K562 (cell line): ENCODE results near the gene COL11A2. TPM values are rescaled to one million over a fixed set of nuclear protein-coding genes. Genes with fewer than 3 reads are reported as not detected.

Experiments used
- BHLHE40 ChIP-seq: IDR thresholded peaks from 2 replicates; pipeline ENCODE4 v1.6.1; 2011; ENCODE audit warnings: low read length, improper control_type of control experiment
- EGR1 ChIP-seq: fragments of 450-650 bp; conservative IDR thresholded peaks from 2 replicates; pipeline ENCODE4 v1.6.1; 2017; ENCODE audit warnings: mild to moderate bottlenecking
- GABPB2 ChIP-seq: fragments of 250-450 bp; sonication (Bioruptor Pico); conservative IDR thresholded peaks from 2 replicates; pipeline ENCODE4 v1.5.1; 2021; ENCODE audit warnings: mild to moderate bottlenecking
- HBP1 ChIP-seq: fragments of 450-650 bp; formaldehyde crosslinking; IDR thresholded peaks from 2 replicates; pipeline ENCODE4 v1.4.0; 2022; ENCODE audit warnings: missing genetic modification characterization
- HDAC2 ChIP-seq: fragments of 450-650 bp; IDR thresholded peaks from 2 replicates; pipeline ENCODE4 v1.6.1; 2016; ENCODE audit warnings: mild to moderate bottlenecking
- LEF1 ChIP-seq: fragments of 450-650 bp; IDR thresholded peaks from 2 replicates; pipeline ENCODE4 v1.6.1; 2016; ENCODE audit warnings: mild to moderate bottlenecking
- NKRF ChIP-seq: fragments of 450-650 bp; IDR thresholded peaks from 2 replicates; pipeline ENCODE4 v1.6.1; 2016; ENCODE audit warnings: borderline replicate concordance
- PCBP1 ChIP-seq: fragments of 200-400 bp; formaldehyde crosslinking; IDR thresholded peaks from 2 replicates; pipeline ENCODE4 v1.6.1; 2018; ENCODE audit warnings: mild to moderate bottlenecking, low read depth, low read length; ENCODE audit not compliant: poor library complexity, severe bottlenecking
- POLR2A ChIP-seq: fragments of 450-650 bp; conservative IDR thresholded peaks from 2 replicates; pipeline ENCODE4 v1.6.1; 2016
- RB1 ChIP-seq: fragments of 450-650 bp; IDR thresholded peaks from 2 replicates; pipeline ENCODE4 v1.6.1; 2017; ENCODE audit warnings: low read depth, mild to moderate bottlenecking
- SFPQ ChIP-seq: fragments of 200-400 bp; formaldehyde crosslinking; IDR thresholded peaks from 2 replicates; pipeline ENCODE4 v1.6.1; 2017; ENCODE audit warnings: mild to moderate bottlenecking, low read depth, low read length, moderate library complexity
- SRF ChIP-seq, 2 experiments: fragments of 250-450, 450-650 bp in 1 of 2; sonication (Bioruptor Pico) in 1 of 2; sonication (generic) in 1 of 2; formaldehyde crosslinking; IDR thresholded peaks; 2 replicates each; pipeline versions ENCODE4 v1.5.0 to v1.5.1; 2020 to 2022; ENCODE audit warnings: mild to moderate bottlenecking in 1 of 2, missing genetic modification reagents in 1 of 2
- STAG1 ChIP-seq: sonication (generic); formaldehyde crosslinking; IDR thresholded peaks from 2 replicates; pipeline ENCODE4 v1.5.0; 2020; ENCODE audit warnings: missing genetic modification reagents, borderline replicate concordance
- TBL1XR1 ChIP-seq, 2 experiments: IDR thresholded peaks; 2 replicates each; pipeline ENCODE4 v1.6.1; 2012; ENCODE audit warnings: improper control_type of control experiment in 2 of 2, low read length in 2 of 2, mild to moderate bottlenecking in 1 of 2
- ZBTB9 ChIP-seq: fragments of 450-650 bp; formaldehyde crosslinking; IDR thresholded peaks from 2 replicates; pipeline ENCODE4 v1.4.0; 2020; ENCODE audit warnings: mild to moderate bottlenecking, moderate library complexity
- ZNF175 ChIP-seq: fragments of 200-800 bp; sonication (Bioruptor generic); IDR thresholded peaks from 2 replicates; pipeline ENCODE4 v1.6.1; 2016; ENCODE audit warnings: low read depth, mild to moderate bottlenecking, missing genetic modification characterization, missing compliant biosample characterization
- ZNF511 ChIP-seq: sonication (generic); formaldehyde crosslinking; IDR thresholded peaks from 2 replicates; pipeline ENCODE4 v1.8.0; 2022; ENCODE audit warnings: mild to moderate bottlenecking, missing genetic modification reagents
- ZNF644 ChIP-seq: fragments of 200-800 bp; sonication (Bioruptor generic); IDR thresholded peaks from 2 replicates; pipeline ENCODE4 v1.6.1; 2016; ENCODE audit warnings: low read depth, missing genetic modification characterization, missing compliant biosample characterization
- ZNF79 ChIP-seq: fragments of 250-450 bp; sonication (Bioruptor Pico); IDR thresholded peaks from 2 replicates; pipeline ENCODE4 v1.4.0; 2020; ENCODE audit warnings: low read depth, mild to moderate bottlenecking, moderate library complexity
- polyA plus RNA-seq, 8 experiments: library from polyadenylated mRNA; depleted of rRNA in 4 of 8; stranded (reverse) in 5 of 8; unstranded in 3 of 8; fragments of >200 nt; fragmentation: Nextera tagmentation in 2 of 8; fragmentation: Illumina TruSeq in 1 of 8; extraction: Ambion mirVana in 2 of 8; extraction: Trizol in 1 of 8; gene quantifications; 2 replicates each; pipeline versions ENCODE4 v1.2.1 to v1.2.3, GENCODE V29; 2011 to 2014; ENCODE audit warnings: inconsistent platforms in 1 of 8, missing spikeins in 1 of 8
- total RNA-seq, 7 experiments: library from RNA; depleted of rRNA in 6 of 7; stranded (reverse); fragments of >200 nt in 6 of 7; fragmentation: Illumina TruSeq in 2 of 7; extraction: Trizol in 2 of 7; gene quantifications; 2 replicates each; pipeline versions ENCODE4 v1.2.1 to v1.2.3, GENCODE V29; 2011 to 2021; ENCODE audit warnings: low replicate concordance in 1 of 7

Gene COL11A2
- total and polyA plus RNA-seq, 9 of the 15 experiments (the other 6 are each of a cell fraction or from before 2014, with no cell fraction given) = 0.04 to 0.35 (median 0.09) TPM; not detected in 1

- TF ChIP-seq PCBP1 (peak; percentile 71), HDAC2 (0 out of 2 replicates have a peak, but pooled peaks have one; percentile 31), ZNF79 (CRISPR knock-in tag) (no peak), STAG1 (CRISPR knock-in tag) (peak; percentile 34; the same call in 1 of the 2 replicates), GABPB2 (CRISPR knock-in tag) (no peak), ZBTB9 (CRISPR knock-in tag) (peak; percentile 53; the same call in 1 of the 2 replicates), TBL1XR1 (IDR thresholded peaks at IDR 0.05; ENCODE audit: low read length in 2 of 2) (no peak), EGR1 (peak; percentile 83), HBP1 (CRISPR knock-in tag) (peak; percentile 60; the same call in 1 of the 2 replicates), POLR2A (0 out of 2 replicates have a peak, but pooled peaks have one; percentile 32), RB1 (peak; percentile 90), SFPQ (no peak), ZNF511 (CRISPR knock-in tag) (0 out of 2 replicates have a peak, but pooled peaks have one; percentile 37), ZNF175 (CRISPR knock-in tag) (0 out of 2 replicates have a peak, but pooled peaks have one; percentile 26), SRF (CRISPR knock-in tag; IDR thresholded peaks at IDR 0.05) (peak in 1 of 2 experiments; percentile 74; a peak in 1 of 4 replicates), ZNF644 (tag) (no peak), BHLHE40 (peak; percentile 92), LEF1 (0 out of 2 replicates have a peak, but pooled peaks have one; percentile 31), NKRF (no peak)
These were observed 30.6 kb downstream of the COL11A2 start (continued) for GRCh38 chr6:33161354-33162331.
